Mucosa of descending colon (tissue), 3 donors: ENCODE results near the gene NXNL1. TPM values are rescaled to one million over a fixed set of nuclear protein-coding genes. Genes with fewer than 3 reads are reported as not detected.

Source experiments
- ATAC-seq: fragments of 200-7000 bp; cut with Tn5 transposase; one replicate; pipeline ENCODE4 v1.9.1; 2020; ENCODE audit warnings: mild to moderate bottlenecking, moderate library complexity
- DNase-seq, 3 donors: peaks; one replicate each; pipeline ENCODE4 v3.0.0-alpha.2; 2020
- H3K36me3 ChIP-seq: fragments of 200-600 bp; one replicate; pipeline ENCODE4 v1.8.0; 2021; ENCODE audit warnings: low read depth, mild to moderate bottlenecking
- H3K4me1 ChIP-seq: fragments of 200-600 bp; one replicate; pipeline ENCODE4 v1.8.0; 2021; ENCODE audit warnings: low read depth, mild to moderate bottlenecking
- H3K4me3 ChIP-seq: fragments of 200-600 bp; one replicate; pipeline ENCODE4 v1.8.0; 2021; ENCODE audit warnings: mild to moderate bottlenecking
- H3K9me3 ChIP-seq: fragments of 200-600 bp; one replicate; pipeline ENCODE4 v1.8.0; 2021; ENCODE audit warnings: mild to moderate bottlenecking
- CTCF ChIP-seq: fragments of 200-600 bp; IDR thresholded peaks from one replicate; pipeline ENCODE4 v1.8.0; 2022; ENCODE audit warnings: antibody characterized with exemption, mild to moderate bottlenecking
- intact Hi-C, 2 donors: fragments of 100-400 bp; cut with DNase I in 1 of 2; cut with micrococcal nuclease in 1 of 2; formaldehyde crosslinking; loops; one replicate each; pipeline versions ENCODE4 v1.11.0 to v1.11.1; 2022; cut with DNase I, micrococcal nuclease
- total RNA-seq, 3 donors: library from RNA; stranded (reverse); fragmentation: NEBNext Ultra II Directional in 2 of 3; extraction: Animal tissue kit (Norgen Biotek cat#: 25700) in 2 of 3; gene quantifications; one replicate each; pipeline versions ENCODE4 v1.2.1 to v1.2.4, GENCODE V29; 2021 to 2023
- donor health status: DM: no; HTN: no; CAD: no; lungs with moderate emphysema.
- donor health status: DM: no; HTN: no; CAD: no.
- donor health status: DM: no; HTN: yes; CAD: no.

Gene NXNL1
- total RNA-seq, 3 donors from 2014 or later = not detected

DNA sequence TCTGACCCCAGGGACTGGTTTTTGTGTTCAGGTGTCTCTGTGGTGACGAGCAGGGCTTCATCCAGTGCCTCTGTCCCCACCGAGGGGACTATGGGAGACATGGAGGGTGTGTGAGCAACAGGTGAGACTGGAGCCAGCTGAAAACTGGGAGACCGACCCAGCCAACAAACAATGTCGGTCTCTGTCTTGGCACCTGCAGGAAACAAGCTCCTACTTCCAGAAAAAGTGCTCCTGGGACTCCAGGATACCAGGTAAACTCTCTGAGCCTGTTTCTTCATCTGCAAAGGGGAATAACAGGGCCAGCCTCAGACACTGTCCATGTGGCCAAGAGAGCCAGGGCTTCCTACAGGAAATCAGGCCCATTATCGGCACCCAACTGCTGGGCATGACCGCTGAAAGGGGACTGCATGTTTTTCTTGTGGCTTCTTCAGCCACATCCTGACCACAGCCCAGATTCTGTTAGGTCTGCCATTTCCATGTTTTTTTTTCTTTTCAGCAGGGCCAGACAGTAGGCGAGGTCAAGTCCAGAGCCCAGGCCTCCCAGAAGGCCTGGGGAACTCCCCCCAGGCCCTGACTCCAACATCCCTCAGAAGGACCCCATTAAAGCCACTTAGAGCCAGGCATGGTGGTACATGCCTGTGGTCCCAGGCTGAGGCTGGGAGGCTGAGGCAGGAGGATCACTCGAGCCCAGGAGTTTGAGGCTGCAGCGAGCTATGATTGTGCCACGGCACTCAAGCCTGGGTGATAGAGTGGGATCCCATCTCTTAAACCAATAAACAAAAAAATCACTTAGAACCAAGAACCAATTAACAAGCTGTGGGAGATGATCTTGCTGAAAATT, 54.5 kb downstream of the NXNL1 start:
- no peak overlapping the region for H3K4me3 ChIP-seq
- intact Hi-C loops = no loop called here
- peak; percentile 35 for ATAC-seq
- no peaks in the 10 kb centered on the region for H3K36me3 ChIP-seq
- no peaks in the 10 kb centered on the region for H3K9me3 ChIP-seq
- DNase-seq = no peak
- no peak for TF ChIP-seq CTCF
- H3K4me1 ChIP-seq = no peaks in the 10 kb centered on the region

Other genes starting within 250 kb of the NXNL1 start
- 10 to 100 TPM; 17.4 to 31.2 (median 28.0) TPM for gene USE1, start 245.6 kb downstream of the NXNL1 start, total RNA-seq
- gene OCEL1, start 234.7 kb downstream of the NXNL1 start, total RNA-seq = 100 to 1,000 TPM in 1 of 3 donors, 10 to 100 TPM in 2; 38.1 to 105 (median 58.4) TPM
- 100 to 1,000 TPM; 103 to 157 (median 140) TPM for gene NR2F6, start 215.0 kb downstream of the NXNL1 start, total RNA-seq
- gene USHBP1, start 196.2 kb downstream of the NXNL1 start, total RNA-seq = 1 to 10 TPM in 2 of 3 donors, under 1 TPM in 1; 0.52 to 2.6 (median 2.2) TPM
- gene BABAM1, start 193.5 kb downstream of the NXNL1 start, total RNA-seq = 10 to 100 TPM; 64.6 to 80.3 (median 76.2) TPM
- gene ANKLE1, start 179.0 kb downstream of the NXNL1 start, total RNA-seq = 1 to 10 TPM in 1 of 3 donors, under 1 TPM in 2; 0.23 to 1.9 (median 0.80) TPM
- 10 to 100 TPM in 1 of 3 donors, 1 to 10 TPM in 2; 3.0 to 18.0 (median 4.5) TPM for gene ABHD8, start 157.5 kb downstream of the NXNL1 start, total RNA-seq
- gene MRPL34, start 155.1 kb downstream of the NXNL1 start, total RNA-seq = 100 to 1,000 TPM; 124 to 148 (median 145) TPM
- 10 to 100 TPM; 38.3 to 51.4 (median 48.3) TPM for gene DDA1, start 151.4 kb downstream of the NXNL1 start, total RNA-seq
- 1 to 10 TPM; 7.1 to 9.4 (median 8.6) TPM for gene ANO8, start 126.1 kb downstream of the NXNL1 start, total RNA-seq
- 10 to 100 TPM; 16.1 to 24.3 (median 16.8) TPM for gene GTPBP3, start 123.4 kb downstream of the NXNL1 start, total RNA-seq
- 10 to 100 TPM; 22.2 to 42.2 (median 32.8) TPM for gene PLVAP, start 83.6 kb downstream of the NXNL1 start, total RNA-seq
- gene CCDC194, start 66.7 kb downstream of the NXNL1 start, total RNA-seq = under 1 TPM in 2 of 3 donors, not detected in 1; 0.53 to 0.54 TPM
- gene BST2, start 55.3 kb downstream of the NXNL1 start, total RNA-seq = 10 to 100 TPM in 2 of 3 donors, 1 to 10 TPM in 1; 9.7 to 72.6 (median 28.2) TPM
- 10 to 100 TPM; 42.7 to 53.3 (median 52.1) TPM for gene MVB12A, start 40.9 kb downstream of the NXNL1 start, total RNA-seq
- gene TMEM221, start 12.3 kb downstream of the NXNL1 start, total RNA-seq = under 1 TPM in 2 of 3 donors, not detected in 1; 0.34 to 0.51 TPM
- gene SLC27A1, start 9.6 kb upstream of the NXNL1 start, total RNA-seq = 10 to 100 TPM in 1 of 3 donors, 1 to 10 TPM in 2; 5.7 to 17.2 (median 6.2) TPM
- gene PGLS, start 50.7 kb upstream of the NXNL1 start, total RNA-seq = 100 to 1,000 TPM in 1 of 3 donors, 10 to 100 TPM in 2; 62.3 to 103 (median 77.7) TPM
- gene COLGALT1, start 94.7 kb upstream of the NXNL1 start, total RNA-seq = 10 to 100 TPM; 50.1 to 71.0 (median 50.8) TPM
- gene UNC13A, start 227.4 kb upstream of the NXNL1 start, total RNA-seq = under 1 TPM; 0.53 to 0.85 (median 0.72) TPM